Kidney (tissue), 14 donors: Measurements from ENCODE around the gene SMYD3. TPM values are rescaled to one million over a fixed set of nuclear protein-coding genes. Genes with fewer than 3 reads are reported as not detected.

ENCODE experiments used
- DNase-seq, 5 donors: peaks; one replicate each; pipeline ENCODE4 v3.0.0-alpha.2; 2013 to 2020
- FAIRE-seq: peaks from 2 replicates; lab custom pipeline; 2012; peaks lifted over from hg19 to GRCh38; lab: Jason Lieb, UNC
- H3K27ac ChIP-seq, 2 donors: one replicate each; pipeline ENCODE4 v1.7.0; 2013; ENCODE audit warnings: low read depth in 2 of 2, low read length in 2 of 2, inconsistent platforms in 1 of 2
- H3K27me3 ChIP-seq: one replicate; pipeline ENCODE4 v1.7.1; 2013; ENCODE audit warnings: low read length, inconsistent platforms; ENCODE audit not compliant: control insufficient read depth, insufficient read depth
- H3K36me3 ChIP-seq, 3 donors: one replicate each; pipeline versions ENCODE4 v1.7.0 to v1.7.1; 2013; ENCODE audit warnings: low read length in 3 of 3, control low read depth in 1 of 3, inconsistent platforms in 1 of 3; ENCODE audit not compliant: insufficient read depth in 3 of 3, control insufficient read depth in 2 of 3
- H3K4me1 ChIP-seq, 3 donors: one replicate each; pipeline versions ENCODE4 v1.7.0 to v1.7.1; 2013; ENCODE audit warnings: low read length in 3 of 3, inconsistent platforms in 1 of 3, low read depth in 1 of 3; ENCODE audit not compliant: control insufficient read depth in 2 of 3, insufficient read depth in 2 of 3
- H3K4me3 ChIP-seq, 3 donors: one replicate each; pipeline versions ENCODE4 v1.7.0 to v1.8.1; 2013; ENCODE audit warnings: low read length in 3 of 3, control low read depth in 1 of 3, inconsistent platforms in 1 of 3
- H3K9ac ChIP-seq, 3 donors: one replicate each; pipeline versions ENCODE4 v1.7.0 to v1.7.1; 2013; ENCODE audit warnings: low read length in 3 of 3, control low read depth in 1 of 3, inconsistent platforms in 1 of 3
- H3K9me3 ChIP-seq, 3 donors: one replicate each; pipeline versions ENCODE4 v1.7.0 to v1.7.1; 2013; ENCODE audit warnings: low read length in 3 of 3, control low read depth in 1 of 3, inconsistent platforms in 1 of 3; ENCODE audit not compliant: control insufficient read depth in 2 of 3, insufficient read depth in 1 of 3
- intact Hi-C: fragments of 100-400 bp; cut with DNase I; formaldehyde crosslinking; loops from one replicate; pipeline ENCODE4 v1.11.1; 2022
- polyA plus RNA-seq: library from polyadenylated mRNA; stranded (reverse); fragments of 350-450 nt; fragmentation: Illumina TruSeq; extraction: RNeasy Lipid Tissue Mini Kit (QIAGEN cat#74804); gene quantifications from one replicate; pipeline ENCODE4 v1.2.3, GENCODE V29; 2014; ENCODE audit warnings: low read depth, low replicate concordance; ENCODE audit not compliant: insufficient read depth
- total RNA-seq: library from RNA; stranded (reverse); fragmentation: NEBNext Ultra II Directional; extraction: Animal tissue kit (Norgen Biotek cat#: 25700); gene quantifications from one replicate; pipeline ENCODE4 v1.2.1, GENCODE V29; 2021
- TF ChIP-seq, protein P1 (sequence below): IDR thresholded peaks from 3 replicates; pipeline ENCODE4 v1.5.1; 2012; ENCODE audit warnings: mild to moderate bottlenecking, moderate library complexity, borderline replicate concordance; ENCODE audit not compliant: insufficient read depth; ENCODE audit errors: extremely low read depth
- donor health status: control.
- donor health status: control.
- donor health status: control.
- donor health status: control.
- donor health status: control.
- donor health status: DM: yes; HTN: yes; CAD: no.
- donor health status: Normal renal cell carcinoma (clear cell type).

Gene SMYD3
- total and polyA plus RNA-seq, 2 donors from 2014 or later = 23.3 to 23.9 TPM

- Histone ChIP-seq H3K9me3 (no peaks in the 10 kb centered on the region), H3K9ac (no peak overlapping the region), H3K27ac (no peak overlapping the region), H3K4me1 (no peaks in the 10 kb centered on the region), H3K27me3 (no peaks in the 10 kb centered on the region), H3K4me3 (no peak overlapping the region), H3K36me3 (no peaks in the 10 kb centered on the region)
- FAIRE-seq (no peak), DNase-seq (no peak)
- intact Hi-C loops = no loop called here
- TF ChIP-seq, protein P1, sequence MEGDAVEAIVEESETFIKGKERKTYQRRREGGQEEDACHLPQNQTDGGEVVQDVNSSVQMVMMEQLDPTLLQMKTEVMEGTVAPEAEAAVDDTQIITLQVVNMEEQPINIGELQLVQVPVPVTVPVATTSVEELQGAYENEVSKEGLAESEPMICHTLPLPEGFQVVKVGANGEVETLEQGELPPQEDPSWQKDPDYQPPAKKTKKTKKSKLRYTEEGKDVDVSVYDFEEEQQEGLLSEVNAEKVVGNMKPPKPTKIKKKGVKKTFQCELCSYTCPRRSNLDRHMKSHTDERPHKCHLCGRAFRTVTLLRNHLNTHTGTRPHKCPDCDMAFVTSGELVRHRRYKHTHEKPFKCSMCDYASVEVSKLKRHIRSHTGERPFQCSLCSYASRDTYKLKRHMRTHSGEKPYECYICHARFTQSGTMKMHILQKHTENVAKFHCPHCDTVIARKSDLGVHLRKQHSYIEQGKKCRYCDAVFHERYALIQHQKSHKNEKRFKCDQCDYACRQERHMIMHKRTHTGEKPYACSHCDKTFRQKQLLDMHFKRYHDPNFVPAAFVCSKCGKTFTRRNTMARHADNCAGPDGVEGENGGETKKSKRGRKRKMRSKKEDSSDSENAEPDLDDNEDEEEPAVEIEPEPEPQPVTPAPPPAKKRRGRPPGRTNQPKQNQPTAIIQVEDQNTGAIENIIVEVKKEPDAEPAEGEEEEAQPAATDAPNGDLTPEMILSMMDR = no peak
Measured at GRCh38 chr1:245751116-245751515, 756.0 kb downstream of the SMYD3 start.

GRCh38 chr1:245750261-245750660 is 756.8 kb downstream of the SMYD3 start:
- Histone ChIP-seq H3K4me3 (no peak overlapping the region), H3K4me1 (no peaks in the 10 kb centered on the region), H3K27ac (no peak overlapping the region), H3K9me3 (no peaks in the 10 kb centered on the region), H3K36me3 (no peaks in the 10 kb centered on the region), H3K27me3 (no peaks in the 10 kb centered on the region), H3K9ac (no peak overlapping the region)
- intact Hi-C loops = no loop called here
- FAIRE-seq = no peak
- TF ChIP-seq, protein P1 = no peak
- no peak for DNase-seq

DNA sequence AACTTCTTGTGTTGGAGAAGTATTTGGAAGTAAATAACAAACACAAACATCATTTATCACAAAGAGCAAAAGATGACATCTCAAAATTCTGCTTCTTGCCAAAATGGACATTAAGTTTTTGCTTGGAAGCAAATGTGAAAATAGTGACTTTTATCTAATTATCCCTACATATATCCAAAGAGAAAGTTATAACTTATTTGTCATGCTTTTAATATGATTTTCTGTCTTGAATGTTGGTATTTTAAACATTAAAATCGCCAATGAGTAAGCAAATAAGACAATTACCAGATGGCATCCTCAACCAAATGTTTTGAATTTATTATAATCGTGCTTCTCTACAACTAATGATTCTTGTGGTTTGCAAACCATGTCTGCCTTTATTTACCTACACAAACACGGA is 758.0 kb downstream of the SMYD3 start:
- Histone ChIP-seq H3K9ac (no peak overlapping the region), H3K27ac (no peak overlapping the region), H3K36me3 (no peaks in the 10 kb centered on the region), H3K4me1 (no peaks in the 10 kb centered on the region), H3K4me3 (no peak overlapping the region), H3K27me3 (no peaks in the 10 kb centered on the region), H3K9me3 (no peaks in the 10 kb centered on the region)
- TF ChIP-seq, protein P1 = no peak
- FAIRE-seq = no peak
- intact Hi-C loops = no loop called here
- no peak for DNase-seq

- Histone ChIP-seq H3K9ac (no peak overlapping the region), H3K9me3 (no peaks in the 10 kb centered on the region), H3K4me1 (no peaks in the 10 kb centered on the region), H3K27me3 (no peaks in the 10 kb centered on the region), H3K4me3 (no peak overlapping the region), H3K36me3 (no peaks in the 10 kb centered on the region), H3K27ac (no peak overlapping the region)
- intact Hi-C loops = no loop called here
- FAIRE-seq = no peak
- TF ChIP-seq, protein P1 = no peak
- no peak for DNase-seq
Measured at GRCh38 chr1:245748646-245749045, 758.4 kb downstream of the SMYD3 start.
